Measurements from ENCODE around the gene C1orf232. TPM values are rescaled to one million over a fixed set of nuclear protein-coding genes. Genes with fewer than 3 reads are reported as not detected.

Gene C1orf232
- total RNA-seq, 1 donor from 2014 or later, result not detected

DNA sequence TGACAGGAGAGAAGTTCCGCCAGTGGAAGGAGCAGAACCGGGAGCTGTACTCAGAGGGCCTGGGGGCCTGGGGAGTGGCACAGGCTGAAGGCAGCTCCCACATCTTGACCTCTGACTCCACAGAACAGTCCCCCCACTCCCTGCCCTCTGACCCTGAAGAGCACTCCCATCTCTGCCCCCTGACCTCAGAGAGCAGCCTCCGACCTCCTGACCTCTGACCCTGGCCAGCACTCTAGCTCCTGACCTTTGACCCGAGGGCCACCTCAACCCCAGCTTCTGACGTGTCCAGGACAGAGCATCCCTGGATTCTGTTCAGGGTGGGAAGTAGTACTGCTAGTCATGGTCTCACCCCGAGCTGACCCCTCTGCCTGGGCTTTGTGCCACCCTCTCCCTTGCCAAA, 20.6 kb upstream of the C1orf232 start:
- H3K4me3 Mint-ChIP-seq, result no peak overlapping the region
- no peaks in the 10 kb centered on the region for H3K36me3 Mint-ChIP-seq (ENCODE audit: low read depth)
- peaks cover 4% of the 10 kb centered on the region for H3K9me3 Mint-ChIP-seq
- no peak overlapping the region for H3K27ac Mint-ChIP-seq
- H3K4me1 Mint-ChIP-seq, result peaks cover 24% of the 10 kb centered on the region
- intact Hi-C loops (cut with micrococcal nuclease), result no loop called here
- DNase-seq, result no peak
- H3K27me3 Mint-ChIP-seq, result no peaks in the 10 kb centered on the region

GRCh38 chr1:26188477-26188876, 19.7 kb upstream of the C1orf232 start:
- H3K27me3 Mint-ChIP-seq, result no peaks in the 10 kb centered on the region
- no peak overlapping the region for H3K4me3 Mint-ChIP-seq
- DNase-seq, result no peak
- peaks cover 18% of the 10 kb centered on the region for H3K4me1 Mint-ChIP-seq
- peaks cover 4% of the 10 kb centered on the region for H3K9me3 Mint-ChIP-seq
- intact Hi-C loops (cut with micrococcal nuclease), result no loop called here
- H3K36me3 Mint-ChIP-seq (ENCODE audit: low read depth), result no peaks in the 10 kb centered on the region
- H3K27ac Mint-ChIP-seq, result no peak overlapping the region

- H3K4me1 Mint-ChIP-seq, result peaks cover 13% of the 10 kb centered on the region
- no peak for DNase-seq
- H3K4me3 Mint-ChIP-seq, result no peak overlapping the region
- no peaks in the 10 kb centered on the region for H3K36me3 Mint-ChIP-seq (ENCODE audit: low read depth)
- H3K27me3 Mint-ChIP-seq, result no peaks in the 10 kb centered on the region
- intact Hi-C loops (cut with micrococcal nuclease), result no loop called here
- no peak overlapping the region for H3K27ac Mint-ChIP-seq
- H3K9me3 Mint-ChIP-seq, result peaks cover 4% of the 10 kb centered on the region
These were observed 19.1 kb upstream of the C1orf232 start for GRCh38 chr1:26187882-26188281.

- H3K9me3 Mint-ChIP-seq, result no peaks in the 10 kb centered on the region
- H3K36me3 Mint-ChIP-seq (ENCODE audit: low read depth), result no peaks in the 10 kb centered on the region
- intact Hi-C loops (cut with micrococcal nuclease), result no loop called here
- no peak for DNase-seq
- no peaks in the 10 kb centered on the region for H3K27me3 Mint-ChIP-seq
- H3K4me3 Mint-ChIP-seq, result no peak overlapping the region
- H3K4me1 Mint-ChIP-seq, result peaks cover 4% of the 10 kb centered on the region
- H3K27ac Mint-ChIP-seq, result no peak overlapping the region
These were observed 16.1 kb upstream of the C1orf232 start for GRCh38 chr1:26184883-26185282.

GRCh38 chr1:26184086-26184485, 15.3 kb upstream of the C1orf232 start:
- no peaks in the 10 kb centered on the region for H3K36me3 Mint-ChIP-seq (ENCODE audit: low read depth)
- H3K27ac Mint-ChIP-seq, result no peak overlapping the region
- H3K9me3 Mint-ChIP-seq, result no peaks in the 10 kb centered on the region
- H3K27me3 Mint-ChIP-seq, result no peaks in the 10 kb centered on the region
- peaks cover 4% of the 10 kb centered on the region for H3K4me1 Mint-ChIP-seq
- intact Hi-C loops (cut with micrococcal nuclease), result no loop called here
- no peak for DNase-seq
- no peak overlapping the region for H3K4me3 Mint-ChIP-seq

DNA sequence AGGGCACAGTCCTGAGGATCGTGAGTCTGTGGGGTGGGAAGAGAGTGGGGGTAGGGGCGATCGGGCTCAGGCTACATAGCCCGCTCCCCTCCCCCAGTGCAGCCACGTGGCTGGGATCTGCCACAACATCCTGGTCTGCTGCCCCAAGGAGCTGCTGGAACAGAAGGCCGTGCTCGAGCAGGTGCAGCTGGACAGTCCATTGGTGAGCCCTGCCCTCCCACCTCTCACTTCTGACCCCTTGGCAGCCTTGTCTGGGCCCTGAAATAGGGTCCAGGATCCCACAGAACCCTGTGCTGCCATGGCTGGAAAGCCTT, 13.6 kb upstream of the C1orf232 start:
- intact Hi-C loops (cut with micrococcal nuclease), result no loop called here
- Mint-ChIP-seq H3K4me3 (no peak overlapping the region), H3K9me3 (no peaks in the 10 kb centered on the region), H3K4me1 (peaks cover 6% of the 10 kb centered on the region), H3K36me3 (ENCODE audit: low read depth) (no peaks in the 10 kb centered on the region), H3K27me3 (no peaks in the 10 kb centered on the region), H3K27ac (no peak overlapping the region)
- DNase-seq, result no peak

GRCh38 chr1:26181586-26182382, 13.0 kb upstream of the C1orf232 start:
- H3K4me1 Mint-ChIP-seq, result peaks cover 6% of the 10 kb centered on the region
- no peak for DNase-seq
- H3K27ac Mint-ChIP-seq, result no peak overlapping the region
- H3K27me3 Mint-ChIP-seq, result no peaks in the 10 kb centered on the region
- H3K4me3 Mint-ChIP-seq, result no peak overlapping the region
- intact Hi-C loops (cut with micrococcal nuclease), result no loop called here
- no peaks in the 10 kb centered on the region for H3K9me3 Mint-ChIP-seq
- no peaks in the 10 kb centered on the region for H3K36me3 Mint-ChIP-seq (ENCODE audit: low read depth)

DNA sequence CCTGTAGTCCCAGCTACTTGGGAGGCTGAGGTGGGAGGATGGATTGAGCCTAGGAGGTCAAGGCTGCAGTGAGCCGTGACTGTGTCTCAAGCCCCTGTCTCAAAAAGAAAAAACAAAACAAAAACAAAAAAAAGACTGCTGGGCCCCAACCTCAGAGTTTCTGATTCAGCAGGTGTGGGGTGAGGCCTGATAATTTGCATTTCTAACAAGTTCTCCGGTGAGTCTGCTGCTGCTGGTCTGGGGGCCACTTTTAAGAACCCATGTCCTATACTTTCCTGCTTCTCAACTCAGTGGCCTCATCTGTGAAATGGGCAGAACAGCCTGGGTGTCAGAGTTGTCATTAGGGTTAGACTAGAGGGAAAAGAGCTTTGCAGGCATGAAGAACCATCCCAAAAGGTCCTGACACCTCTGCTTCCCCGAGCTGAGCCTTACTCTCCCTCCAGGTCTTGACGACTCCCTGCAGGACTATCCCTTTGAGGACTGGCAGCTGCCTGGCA, 11.3 kb upstream of the C1orf232 start:
- Mint-ChIP-seq H3K4me3 (no peak overlapping the region), H3K36me3 (ENCODE audit: low read depth) (no peaks in the 10 kb centered on the region), H3K27me3 (no peaks in the 10 kb centered on the region), H3K27ac (no peak overlapping the region), H3K4me1 (peaks cover 6% of the 10 kb centered on the region), H3K9me3 (no peaks in the 10 kb centered on the region)
- intact Hi-C loops (cut with micrococcal nuclease), result no loop called here
- no peak for DNase-seq

DNA sequence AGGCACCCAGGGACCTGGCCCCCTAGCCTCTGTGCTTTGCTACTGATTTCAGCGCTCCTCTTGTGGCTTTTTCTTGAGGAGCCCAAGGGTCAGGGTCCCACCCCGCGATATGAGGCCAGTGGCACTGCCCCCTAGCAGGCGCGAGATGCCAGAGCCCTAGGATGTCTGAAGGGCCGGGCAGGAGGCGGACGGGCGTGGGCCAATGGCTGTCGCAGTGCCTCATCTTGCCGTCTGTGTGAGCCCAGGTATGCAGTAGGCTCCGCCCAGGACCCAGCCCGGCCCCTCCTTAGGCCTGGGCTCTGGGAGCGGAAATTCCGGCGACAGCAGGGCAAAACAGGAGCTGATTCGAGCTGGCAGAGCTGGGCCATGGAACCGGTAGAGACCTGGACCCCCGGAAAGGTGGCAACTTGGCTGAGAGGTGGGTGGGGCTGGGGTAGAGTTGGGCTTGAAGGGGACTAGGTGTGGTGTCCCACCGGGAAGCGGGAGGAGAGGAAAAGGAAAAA, 8.5 kb upstream of the C1orf232 start, which contains the start of gene CNKSR1:
TSS of gene CNKSR1 (plus strand) at position 310 of the 503 bp plus-strand sequence. CDS start at position 367, 57 bp downstream.
- intact Hi-C loops (cut with micrococcal nuclease), result no loop called here
- no peak for DNase-seq

DNA sequence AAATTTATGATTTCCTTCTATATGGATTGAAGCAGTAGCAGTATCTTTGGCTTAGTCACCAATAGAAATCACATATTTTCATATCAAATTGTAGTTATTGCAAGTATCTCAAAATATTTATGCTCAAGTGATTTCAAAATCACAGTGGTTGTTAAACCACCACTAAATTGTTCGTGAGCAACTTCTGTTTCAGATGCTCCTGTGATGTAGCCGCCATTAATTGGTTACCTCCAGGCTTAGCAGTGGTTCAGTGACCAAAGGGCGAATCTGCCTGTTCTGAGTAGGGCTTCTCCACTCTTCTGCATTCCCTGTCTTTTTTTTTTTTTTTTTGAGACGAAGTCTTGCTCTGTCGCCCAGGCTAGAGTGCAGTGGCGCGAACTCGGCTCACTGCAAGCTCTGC, 6.6 kb upstream of the C1orf232 start:
- peaks cover 6% of the 10 kb centered on the region for H3K36me3 Mint-ChIP-seq (ENCODE audit: low read depth)
- intact Hi-C loops (cut with micrococcal nuclease), result no loop called here

More for the DNA sequence above, 8.5 kb upstream of the C1orf232 start, which contains the start of gene CNKSR1:
- Mint-ChIP-seq H3K4me1 (peaks cover 8% of the 10 kb centered on the region), H3K27me3 (no peaks in the 10 kb centered on the region), H3K27ac (peak within 1 kb of the TSS; percentile 29), H3K36me3 (ENCODE audit: low read depth) (no peaks in the 10 kb centered on the region), H3K4me3 (peak within 1 kb of the TSS; percentile 68), H3K9me3 (no peaks in the 10 kb centered on the region)

DNA sequence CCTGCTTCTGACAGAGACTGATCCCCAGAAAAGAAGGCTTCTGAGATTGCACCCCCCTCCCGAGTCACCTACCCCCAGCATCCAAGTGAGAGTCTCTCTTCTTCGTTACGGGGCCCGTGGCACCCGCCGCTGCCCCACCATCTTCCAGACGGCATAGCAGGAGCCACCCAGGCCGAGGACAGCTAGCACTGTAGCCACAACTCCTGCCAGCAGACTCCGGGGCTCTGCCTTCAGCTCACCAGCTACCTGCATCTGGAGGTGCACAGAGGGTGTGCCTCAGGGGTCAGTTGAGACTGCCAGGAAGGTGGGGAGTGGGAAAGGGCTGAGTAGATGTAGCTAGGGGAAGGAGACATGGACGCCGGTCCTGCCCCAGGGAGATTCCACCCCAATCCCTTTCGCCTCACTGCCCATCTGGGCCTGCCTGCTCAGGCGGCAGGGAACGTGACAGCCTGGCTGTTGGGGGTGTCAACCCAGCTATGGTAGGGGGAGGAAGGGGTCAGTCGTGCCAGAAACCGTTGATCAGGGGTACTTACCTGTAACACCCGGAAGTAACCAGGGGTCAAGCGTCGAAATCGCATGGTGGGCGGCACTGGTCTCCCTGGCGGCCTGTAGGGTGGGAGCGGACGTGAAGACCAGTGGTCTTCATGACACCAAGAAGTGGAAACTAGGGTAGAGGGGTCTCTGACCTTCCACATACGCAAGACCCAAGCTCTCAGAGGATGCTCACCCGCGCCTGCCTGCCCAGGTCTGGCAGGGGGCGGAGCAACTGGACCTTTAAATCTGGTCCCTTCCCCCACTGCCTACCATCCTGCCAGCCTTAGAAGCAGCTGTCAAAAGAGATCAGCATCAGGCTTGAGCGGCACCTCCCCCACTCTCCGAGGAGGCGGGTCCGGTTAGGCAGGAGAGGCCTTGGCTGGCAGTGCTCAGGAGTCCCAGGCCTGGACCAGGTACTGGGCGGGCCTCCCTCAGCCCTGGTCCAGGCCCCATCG, 2.6 kb upstream of the C1orf232 start, which contains the start of gene ZNF593OS:
TSS of gene ZNF593OS (minus strand) at position 749 of the 989 bp plus-strand sequence. CDS start at position 578, 171 bp downstream.
- Mint-ChIP-seq H3K27me3 (peaks cover 4% of the 10 kb centered on the region), H3K27ac (no peak within 1 kb of the TSS), H3K4me1 (peaks cover 16% of the 10 kb centered on the region), H3K36me3 (ENCODE audit: low read depth) (peaks cover 8% of the 10 kb centered on the region), H3K4me3 (peak within 1 kb of the TSS; percentile 96), H3K9me3 (no peaks in the 10 kb centered on the region)
- intact Hi-C loops (cut with micrococcal nuclease), result no loop called here
- no peak for DNase-seq

More for the DNA sequence above, 6.6 kb upstream of the C1orf232 start:
- no peak overlapping the region for H3K4me3 Mint-ChIP-seq
- no peaks in the 10 kb centered on the region for H3K9me3 Mint-ChIP-seq
- peaks cover 8% of the 10 kb centered on the region for H3K4me1 Mint-ChIP-seq
- H3K27me3 Mint-ChIP-seq, result no peaks in the 10 kb centered on the region
- H3K27ac Mint-ChIP-seq, result no peak overlapping the region
- DNase-seq, result no peak

DNA sequence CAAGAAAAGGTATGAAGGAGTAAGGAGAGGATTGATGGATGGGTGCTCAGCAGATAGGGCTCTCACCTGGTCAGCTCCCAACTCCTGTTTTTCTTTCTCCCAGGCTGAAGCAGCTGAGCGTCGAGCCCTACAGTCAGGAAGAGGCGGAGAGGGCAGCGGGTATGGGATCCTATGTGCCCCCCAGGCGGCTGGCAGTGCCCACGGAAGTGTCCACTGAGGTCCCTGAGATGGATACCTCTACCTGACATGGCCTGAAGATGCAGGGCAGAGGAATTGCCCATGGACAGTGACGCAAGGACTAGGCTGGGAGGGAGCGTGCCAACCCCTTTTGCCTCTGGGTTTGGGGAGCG, 1.7 kb upstream of the C1orf232 start:
- H3K27ac Mint-ChIP-seq, result peak overlapping the region; percentile 92
- DNase-seq, result peak; percentile 57
- peak overlapping the region; percentile 96 for H3K4me3 Mint-ChIP-seq
- H3K9me3 Mint-ChIP-seq, result no peaks in the 10 kb centered on the region
- H3K36me3 Mint-ChIP-seq (ENCODE audit: low read depth), result peaks cover 8% of the 10 kb centered on the region
- intact Hi-C loops (cut with micrococcal nuclease), result no loop called here
- peaks cover 4% of the 10 kb centered on the region for H3K27me3 Mint-ChIP-seq
- H3K4me1 Mint-ChIP-seq, result peaks cover 21% of the 10 kb centered on the region

DNA sequence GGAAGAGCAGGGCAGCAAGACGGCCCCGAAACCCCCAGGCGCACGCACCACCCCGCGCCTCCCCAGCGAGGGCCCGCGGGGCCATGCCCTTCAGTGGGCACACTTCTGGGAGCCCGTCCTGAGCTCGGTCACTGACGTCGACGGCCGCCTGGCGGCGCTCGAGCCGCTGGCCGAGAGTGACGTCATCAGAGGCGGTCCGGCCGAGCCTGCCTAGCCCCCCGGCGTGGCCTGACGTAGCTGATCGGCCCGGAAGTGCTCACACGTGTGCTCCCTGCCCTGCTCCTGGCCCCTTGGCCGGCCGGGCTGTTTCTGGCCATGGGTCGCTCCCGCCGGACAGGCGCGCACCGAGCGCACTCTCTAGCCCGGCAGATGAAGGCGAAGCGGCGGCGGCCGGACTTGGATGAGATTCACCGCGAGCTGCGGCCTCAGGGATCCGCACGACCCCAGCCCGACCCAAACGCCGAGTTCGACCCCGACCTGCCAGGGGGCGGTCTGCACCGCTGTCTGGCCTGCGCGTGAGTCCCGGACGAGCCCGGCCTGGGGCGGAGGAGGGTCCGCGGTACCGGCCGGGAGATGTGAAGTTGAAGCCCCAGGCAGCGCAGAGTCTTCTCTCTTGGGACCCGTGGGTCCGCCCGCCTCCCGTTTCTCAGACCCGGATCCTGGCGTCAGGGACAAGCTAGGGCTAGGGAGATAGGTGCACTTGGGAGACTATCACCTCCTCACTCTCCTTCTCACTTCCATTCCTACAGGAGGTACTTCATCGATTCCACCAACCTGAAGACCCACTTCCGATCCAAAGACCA, 1.1 kb upstream of the C1orf232 start, which contains the start of gene ZNF593:
TSS of gene ZNF593 (plus strand) at position 240 of the 803 bp plus-strand sequence. CDS start at position 316, 76 bp downstream.
- intact Hi-C loops (cut with micrococcal nuclease), result loop anchor here (1.0 to 10.0 kb wide), 4 partner anchors 64 to 225 kb away; partner anchors contain the start of gene CEP85
- H3K36me3 Mint-ChIP-seq (ENCODE audit: low read depth), result peaks cover 8% of the 10 kb centered on the region
- H3K4me3 Mint-ChIP-seq, result peak within 1 kb of the TSS; percentile 96
- peaks cover 9% of the 10 kb centered on the region for H3K27me3 Mint-ChIP-seq
- H3K9me3 Mint-ChIP-seq, result no peaks in the 10 kb centered on the region
- DNase-seq, result peak; percentile 97
- H3K4me1 Mint-ChIP-seq, result peaks cover 27% of the 10 kb centered on the region
- H3K27ac Mint-ChIP-seq, result peak within 1 kb of the TSS; percentile 92

Data from activated CD4-positive, alpha-beta T cell treated with anti-CD3 and anti-CD28 coated beads, Interleukin-2, amount 10 ng/mL, durations not matched to agents 24 days and 14 days (primary cell).